T47D (cell line): ENCODE results near the gene MLXIP.
"Not testable (repeated sequence)": the region's sequence is repeated elsewhere in the genome, so short reads cannot be mapped to it uniquely, and the experiment has no call there.

Experiments
- DNase-seq, 2 experiments: peaks; one replicate each; pipeline versions ENCODE4 v3.0.0 to v3.0.0-alpha.2; 2011 to 2012; ENCODE audit warnings: low read depth in 1 of 2, low spot score in 1 of 2
- JUND ChIP-seq: IDR thresholded peaks from 2 replicates; pipeline ENCODE4 v1.6.1; 2012; ENCODE audit warnings: low read depth
- in situ Hi-C: cut with HindIII; loops from 2 replicates; pipeline ENCODE4 v1.10.0; 2016; ENCODE audit warnings: low sequenced_read_pairs, low pct_unique_long_range_greater_than_20kb

The MLXIP gene

GRCh38 chr12:122099280-122099749 lies 20.8 kb downstream of the MLXIP start:
- TF ChIP-seq JUND, result no peak
- in situ Hi-C loops, result no loop called here
- no peak for DNase-seq

GRCh38 chr12:122099856-122100255 lies 21.3 kb downstream of the MLXIP start:
- no peak for DNase-seq
- TF ChIP-seq JUND, result no peak
- in situ Hi-C loops, result no loop called here

DNA sequence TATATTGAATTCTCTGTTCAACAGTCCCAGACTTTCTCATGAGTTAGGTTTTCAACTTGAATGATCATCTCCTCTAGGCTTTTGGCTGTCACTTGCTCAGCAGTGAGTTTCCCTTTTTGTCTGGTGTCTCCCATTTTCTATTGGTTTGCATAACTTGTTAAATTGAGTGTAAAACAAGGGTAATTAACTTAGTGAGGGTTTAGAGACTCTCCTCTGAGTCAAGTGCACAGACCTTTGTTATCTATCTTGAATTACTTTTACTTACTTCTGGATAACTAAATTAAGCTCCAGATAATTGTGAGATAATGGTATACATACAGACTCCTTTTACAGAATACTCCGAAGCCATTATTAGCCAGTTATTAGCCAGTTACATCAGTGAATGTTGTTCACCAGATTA lies 22.0 kb downstream of the MLXIP start:
- in situ Hi-C loops, result no loop called here
- no peak for TF ChIP-seq JUND
- no peak for DNase-seq

- no peak for DNase-seq
- no peak for TF ChIP-seq JUND
- in situ Hi-C loops, result no loop called here
Measured at GRCh38 chr12:122102331-122102730, 23.8 kb downstream of the MLXIP start.

DNA sequence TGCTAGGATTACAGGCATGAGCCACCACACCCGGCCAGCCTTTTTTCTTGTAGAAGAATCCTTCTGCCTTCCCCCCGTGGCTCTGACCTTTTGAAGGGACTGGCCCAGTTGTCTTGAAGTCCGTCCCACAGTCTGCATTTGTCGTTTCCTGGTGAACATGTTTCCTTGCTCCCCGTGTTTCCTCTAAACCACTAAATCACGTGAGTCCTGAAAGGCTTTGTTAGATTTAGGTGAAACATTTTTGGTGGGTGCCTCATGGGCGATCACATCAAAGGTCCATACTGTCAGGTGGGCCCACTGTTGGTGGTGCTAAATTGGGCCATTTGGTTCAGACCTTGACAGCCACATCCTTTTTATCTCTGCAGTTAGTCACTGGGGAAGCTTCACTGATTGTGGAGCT lies 26.3 kb downstream of the MLXIP start:
- no peak for DNase-seq
- no peak for TF ChIP-seq JUND
- in situ Hi-C loops, result no loop called here

- not testable (repeated sequence) for DNase-seq
Measured at GRCh38 chr12:122105496-122105895, 26.9 kb downstream of the MLXIP start.

GRCh38 chr12:122106843-122107242 lies 28.3 kb downstream of the MLXIP start:
- no peak for TF ChIP-seq JUND
- no peak for DNase-seq
- in situ Hi-C loops, result no loop called here

More at GRCh38 chr12:122105496-122105895, 26.9 kb downstream of the MLXIP start:
- in situ Hi-C loops, result not testable (repeated sequence)

DNA sequence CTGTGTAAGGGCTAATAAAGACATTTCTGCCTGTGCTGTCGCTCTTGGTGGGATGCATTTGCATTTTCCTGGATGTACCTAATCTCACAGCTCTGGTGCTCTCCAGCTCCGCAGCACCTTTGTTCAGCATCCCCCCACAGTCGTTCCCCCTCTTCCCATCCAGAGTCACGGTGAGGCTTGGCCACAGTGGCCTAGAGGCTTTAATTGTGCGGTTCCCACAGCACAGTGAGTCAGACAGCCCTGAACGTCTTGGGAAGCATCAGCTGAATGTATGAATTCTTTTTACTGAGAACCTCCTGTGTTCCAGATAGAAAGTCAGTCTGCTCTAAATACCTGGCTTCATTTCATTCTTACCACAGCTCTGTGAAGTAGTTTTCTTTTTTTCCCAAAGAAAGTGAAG lies 28.7 kb downstream of the MLXIP start:
- DNase-seq, result no peak
- in situ Hi-C loops, result no loop called here
- TF ChIP-seq JUND, result no peak

- in situ Hi-C loops, result no loop called here
- DNase-seq, result peak; percentile 53 to 79
- TF ChIP-seq JUND, result peak; percentile 60
Measured at GRCh38 chr12:122111089-122111641, 32.6 kb downstream of the MLXIP start.

- TF ChIP-seq JUND, result no peak
- in situ Hi-C loops, result no loop called here
- no peak for DNase-seq
Measured at GRCh38 chr12:122116707-122117535, 38.4 kb downstream of the MLXIP start.

DNA sequence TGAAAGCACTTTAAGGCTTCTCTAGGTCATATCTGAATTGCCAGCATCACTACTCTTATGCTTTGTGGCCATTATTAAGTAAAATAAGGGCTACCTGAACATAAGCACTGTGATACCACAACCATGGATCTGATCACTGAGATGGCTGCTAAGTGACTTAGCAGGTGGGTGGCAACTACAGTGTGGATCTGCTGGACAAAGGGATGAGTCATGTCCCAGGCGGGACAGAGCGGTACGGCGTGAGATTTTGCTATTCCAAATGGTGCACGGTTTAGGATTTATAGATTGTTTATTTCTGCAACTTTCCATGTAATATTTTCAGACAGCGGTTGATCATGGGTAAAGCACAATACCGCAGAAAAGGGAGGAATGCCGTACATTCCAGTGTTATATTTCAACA lies 39.4 kb downstream of the MLXIP start:
- no peak for DNase-seq
- in situ Hi-C loops, result no loop called here
- TF ChIP-seq JUND, result no peak

DNA sequence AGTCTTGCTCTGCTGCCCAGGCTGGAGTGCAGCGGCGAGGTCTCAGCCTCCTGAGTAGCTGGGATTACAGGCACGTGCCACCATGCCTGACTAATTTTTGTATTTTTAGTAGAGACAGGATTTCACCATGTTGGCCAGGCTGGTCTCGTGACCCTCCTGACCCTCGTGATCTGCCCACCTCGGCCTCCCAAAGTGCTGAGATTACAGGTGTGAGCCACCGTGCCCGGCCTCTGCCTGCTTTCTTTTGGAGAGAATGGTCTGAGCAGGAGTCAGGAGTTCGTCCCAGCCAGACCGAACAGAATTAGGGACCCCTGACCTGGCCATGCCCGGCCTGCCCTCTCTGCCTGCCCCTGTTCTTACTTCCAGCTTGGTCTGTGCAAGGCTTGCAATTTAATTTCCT lies 42.8 kb downstream of the MLXIP start:
- in situ Hi-C loops, DNase-seq: not testable (repeated sequence)

DNA sequence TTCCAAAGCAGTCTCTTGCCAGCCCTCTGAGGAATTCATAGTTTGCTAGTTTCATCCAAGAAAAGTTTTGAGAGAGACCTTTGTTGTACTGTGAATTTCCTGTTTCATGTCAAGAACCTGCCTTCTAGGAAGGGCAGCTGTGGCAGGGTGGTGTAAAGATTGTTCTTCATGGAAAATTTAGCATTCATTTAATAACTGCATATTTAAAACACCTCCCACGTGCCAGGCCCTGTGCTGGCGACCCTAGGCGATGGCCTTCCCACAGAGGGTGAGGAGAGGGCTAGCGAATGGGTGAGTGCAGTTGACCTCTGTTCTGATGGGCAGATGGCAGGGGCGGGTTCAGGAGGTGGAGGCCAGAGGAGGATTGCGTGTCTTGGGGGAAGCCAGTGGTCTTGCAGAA lies 43.2 kb downstream of the MLXIP start:
- no peak for TF ChIP-seq JUND
- in situ Hi-C loops, result no loop called here
- DNase-seq, result no peak
